ENCODE results near the gene RANBP17.

Gene RANBP17

DNA sequence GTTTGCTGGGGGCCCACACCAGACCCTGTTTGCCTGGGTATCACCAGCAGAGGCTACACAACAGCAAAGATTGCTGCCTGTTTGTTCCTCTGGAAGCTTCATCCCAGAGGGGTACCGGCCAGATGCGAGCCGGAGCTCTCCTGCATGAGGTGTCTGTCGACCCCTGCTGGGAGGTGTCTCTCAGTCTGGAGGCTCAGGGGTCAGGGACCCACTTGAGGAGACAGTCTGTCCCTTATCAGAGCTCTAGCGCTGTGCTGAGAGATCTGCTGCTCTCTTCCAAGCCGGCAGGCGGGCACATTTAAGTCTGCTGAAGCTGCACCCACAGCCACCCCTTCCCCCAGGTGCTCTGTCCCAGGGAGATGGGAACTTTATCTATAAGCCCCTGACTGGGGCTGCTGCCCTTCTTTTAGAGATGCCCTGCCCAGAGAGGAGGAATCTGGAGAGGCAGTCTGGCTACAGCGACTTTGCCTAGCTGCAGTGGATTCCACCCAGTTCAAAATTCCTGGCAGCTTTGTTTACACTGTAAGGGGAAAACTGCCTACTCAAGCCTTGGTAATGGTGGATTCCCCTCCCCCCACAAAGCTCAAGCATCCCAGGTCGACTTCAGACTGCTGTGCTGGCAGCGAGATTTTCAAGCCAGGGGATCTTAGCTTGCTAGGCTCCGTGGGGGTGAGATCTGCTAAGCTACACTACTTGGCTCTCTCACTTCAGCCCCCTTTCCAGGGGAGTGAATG lies 241.2 kb downstream of the RANBP17 start:
- no peak for DNase-seq

GRCh38 chr5:171107669-171108068 lies 245.9 kb downstream of the RANBP17 start:
- no peak for DNase-seq

GRCh38 chr5:171115519-171115918 lies 253.7 kb downstream of the RANBP17 start:
- DNase-seq: no peak

- no peak for DNase-seq
These were observed 254.9 kb downstream of the RANBP17 start for GRCh38 chr5:171116719-171117118.

DNA sequence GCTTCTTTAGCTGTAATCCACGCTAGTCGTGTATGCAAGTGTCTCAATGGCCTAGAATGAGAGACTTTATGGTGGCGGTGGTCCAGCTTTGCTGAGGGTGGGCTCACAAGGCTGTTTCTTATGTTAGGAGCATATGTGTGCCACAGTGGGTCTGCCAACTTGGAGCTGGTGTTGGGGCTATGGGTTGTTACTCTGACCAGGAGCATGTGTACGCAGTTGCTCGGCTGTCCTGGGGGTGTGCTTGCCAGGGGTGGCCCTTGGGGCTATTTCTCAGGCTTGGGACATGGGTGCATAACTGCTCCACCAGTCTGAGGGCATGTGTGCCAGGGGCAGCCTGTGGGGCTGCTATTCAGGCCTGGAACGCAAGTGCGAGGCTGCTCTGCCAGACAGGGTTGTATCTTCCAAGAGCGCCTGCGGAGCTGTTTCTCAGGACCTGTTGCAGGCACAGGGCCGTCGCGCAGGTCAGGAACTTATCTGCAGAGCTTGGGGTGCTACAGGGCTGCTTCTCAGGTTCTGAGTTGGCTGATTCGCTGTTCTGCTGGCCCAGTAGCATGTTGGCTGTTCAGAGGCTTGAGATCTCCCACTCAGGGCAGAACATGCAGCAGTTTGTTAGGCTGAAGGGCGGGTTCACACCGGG lies 259.3 kb downstream of the RANBP17 start:
- no peak for DNase-seq

DNA sequence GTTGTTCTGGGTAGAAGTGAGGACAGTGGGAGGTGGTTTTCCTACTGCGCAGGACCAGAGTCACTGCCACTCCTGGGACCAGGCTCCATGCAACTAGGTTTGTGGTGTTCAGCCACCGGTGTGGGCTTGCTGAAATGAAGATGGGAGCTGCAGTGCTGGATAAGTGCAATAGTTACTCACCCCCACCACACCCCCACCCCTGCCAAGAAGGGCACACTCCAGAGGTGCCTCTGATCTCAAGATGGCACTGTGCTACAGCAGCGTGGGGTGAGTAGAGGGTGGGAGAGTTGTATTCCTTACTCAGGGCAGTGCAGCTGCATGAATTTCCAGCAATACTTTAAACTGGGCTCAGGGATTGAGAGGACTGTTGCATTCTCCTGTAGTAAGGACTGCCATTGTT lies 259.8 kb downstream of the RANBP17 start:
- no peak for DNase-seq

GRCh38 chr5:171122372-171122771 lies 260.6 kb downstream of the RANBP17 start:
- DNase-seq: no peak

DNA sequence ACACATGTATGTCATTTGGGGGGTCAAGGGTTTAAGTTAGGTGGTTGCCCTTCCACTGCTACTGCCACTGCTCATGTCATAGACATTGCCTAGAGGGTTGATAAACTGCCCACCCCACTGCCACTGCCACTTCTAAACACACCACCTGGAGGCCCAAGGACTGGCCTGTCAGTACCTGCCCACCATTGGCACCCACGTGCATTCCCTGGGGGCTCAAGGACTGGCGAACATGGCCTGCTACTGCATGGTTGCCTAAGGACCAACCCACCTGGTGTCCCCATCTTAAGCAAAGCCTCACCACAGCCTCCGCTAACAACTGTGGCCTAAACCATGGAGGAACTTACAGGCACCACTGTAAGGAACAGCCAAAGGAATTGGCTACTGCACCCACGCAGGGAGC lies 261.6 kb downstream of the RANBP17 start:
- no peak for DNase-seq

DNA sequence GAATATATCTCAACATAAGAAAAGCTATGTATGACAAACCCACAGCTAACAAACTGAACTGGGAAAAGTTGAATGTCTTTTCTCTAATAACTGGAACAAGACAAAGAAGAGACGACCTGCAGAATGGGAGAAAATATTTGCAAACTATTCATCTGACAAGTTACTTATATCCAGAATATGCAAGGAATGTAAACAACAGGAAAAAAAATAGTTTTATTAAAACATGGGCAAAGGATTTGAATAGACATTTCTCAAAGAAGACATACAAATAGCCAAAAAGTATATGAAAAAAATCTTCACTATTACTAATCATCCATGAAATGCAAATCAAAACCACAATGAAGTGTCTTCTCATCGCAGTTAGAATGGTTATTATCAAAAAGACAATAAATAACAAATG lies 265.5 kb downstream of the RANBP17 start:
- DNase-seq: no peak

GRCh38 chr5:171128136-171128535 lies 266.3 kb downstream of the RANBP17 start:
- no peak for DNase-seq

GRCh38 chr5:171129308-171129707 lies 267.5 kb downstream of the RANBP17 start:
- DNase-seq: no peak

DNA sequence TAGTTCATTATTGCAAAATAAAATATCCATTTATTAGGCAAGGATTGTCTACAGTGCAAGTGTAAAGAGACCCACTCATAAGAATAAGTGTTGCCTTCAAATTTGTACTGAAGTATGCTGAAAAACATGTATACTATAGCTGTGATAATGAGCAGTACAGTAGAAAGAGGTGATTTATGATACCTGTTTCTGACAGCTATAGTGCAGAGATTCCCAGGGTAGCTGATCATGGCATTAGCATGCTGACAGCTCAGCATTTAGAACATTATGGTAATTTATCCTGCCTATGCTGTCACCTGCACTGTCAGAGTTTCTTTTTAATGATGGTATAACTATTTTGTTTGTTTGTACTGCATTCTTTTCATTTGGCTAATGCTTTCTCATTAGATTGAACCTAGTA lies 269.7 kb downstream of the RANBP17 start:
- DNase-seq: no peak

DNA sequence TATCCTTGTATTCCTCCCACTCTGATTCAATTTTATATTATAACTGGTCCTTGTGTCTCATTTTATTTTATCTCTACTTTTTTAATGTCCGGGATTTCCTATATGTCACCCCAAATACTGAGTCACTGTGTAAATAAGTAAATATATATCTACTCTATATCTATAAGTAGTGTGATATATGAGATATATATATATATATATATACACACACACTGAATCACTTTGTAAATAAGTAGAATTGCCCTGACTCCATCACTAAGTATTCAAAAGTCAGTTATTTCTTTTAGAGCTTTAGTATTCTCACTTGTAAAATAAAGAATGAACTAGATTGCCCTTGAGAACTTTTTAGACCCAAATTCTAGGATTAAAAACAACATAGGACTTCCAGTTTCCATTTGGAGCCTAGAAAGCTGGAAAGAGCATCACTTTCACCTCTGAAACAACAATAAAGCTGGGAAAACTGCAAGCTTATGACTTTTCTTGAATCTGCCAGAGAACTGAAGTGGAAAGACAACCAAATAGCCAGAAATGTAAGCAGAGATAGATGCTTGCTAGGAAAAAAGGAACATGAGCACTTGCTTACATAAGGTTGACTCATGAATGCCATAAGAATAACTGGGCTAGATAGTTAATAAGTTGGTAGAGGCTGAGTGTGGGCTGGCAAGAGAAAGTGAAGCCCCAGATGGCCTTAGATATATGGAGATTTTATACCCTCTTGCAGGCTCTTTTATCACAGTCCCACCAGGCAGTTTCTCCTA lies 276.1 kb downstream of the RANBP17 start:
- DNase-seq: no peak

DNA sequence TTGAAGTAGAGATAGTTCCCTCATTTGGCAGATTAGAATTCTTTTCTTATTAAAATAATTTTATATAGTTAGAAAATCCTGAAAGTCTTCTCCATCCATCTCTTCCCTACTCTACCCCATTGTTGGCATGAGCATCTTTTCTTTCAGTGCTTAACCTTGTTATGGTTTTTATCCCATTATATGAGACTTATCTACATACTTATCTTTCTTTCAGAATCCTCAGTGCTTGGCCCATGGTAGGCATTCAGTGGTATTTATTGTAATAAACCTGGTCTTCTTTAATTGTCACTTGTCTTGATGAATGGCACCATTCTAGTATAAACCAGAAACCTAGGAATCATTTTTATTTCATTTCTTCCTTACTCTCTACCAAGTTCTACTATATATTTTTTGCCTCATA lies 277.4 kb downstream of the RANBP17 start:
- DNase-seq: no peak

- no peak for DNase-seq
These were observed 280.8 kb downstream of the RANBP17 start for GRCh38 chr5:171142617-171143016.

- DNase-seq: no peak
These were observed 281.4 kb downstream of the RANBP17 start for GRCh38 chr5:171143171-171143570.

DNA sequence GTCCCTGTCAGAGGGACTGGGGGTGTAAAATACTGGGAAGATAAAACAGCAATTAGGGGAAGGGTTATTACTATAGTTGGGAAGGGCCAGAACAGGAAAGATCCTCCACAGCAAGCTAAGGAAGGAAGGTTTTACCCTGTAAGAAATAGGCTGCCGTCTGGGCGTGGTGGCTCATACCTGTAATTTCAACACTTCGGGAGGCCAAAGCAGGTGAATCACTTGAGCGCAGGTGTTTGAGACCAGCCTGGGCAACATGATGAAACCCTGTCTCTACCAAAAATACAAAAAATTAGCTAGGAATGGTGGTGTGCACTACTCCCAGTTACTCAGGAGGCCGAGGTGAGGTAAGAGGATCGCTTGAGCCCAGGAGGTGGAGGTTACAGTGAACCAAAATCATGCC lies 282.1 kb downstream of the RANBP17 start:
- DNase-seq: no peak

DNA sequence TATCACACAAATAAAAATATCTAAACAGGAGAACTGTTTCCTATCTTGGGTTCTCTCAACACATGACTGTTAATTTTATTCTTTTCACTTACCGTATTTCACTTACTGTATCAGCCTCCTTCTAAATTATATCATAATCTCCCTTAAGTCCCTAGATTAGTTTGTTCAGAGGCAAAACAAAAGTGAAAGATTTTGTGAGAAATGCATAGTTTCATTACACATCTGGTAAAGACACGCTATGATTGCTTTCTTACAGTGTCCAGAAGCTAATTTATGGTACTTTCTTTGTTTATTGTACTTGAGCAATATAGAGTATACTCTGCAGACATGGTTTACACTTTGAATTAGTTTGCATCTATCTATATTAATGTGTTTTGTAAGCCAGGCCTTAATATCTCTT lies 287.5 kb downstream of the RANBP17 start:
- DNase-seq: no peak

DNA sequence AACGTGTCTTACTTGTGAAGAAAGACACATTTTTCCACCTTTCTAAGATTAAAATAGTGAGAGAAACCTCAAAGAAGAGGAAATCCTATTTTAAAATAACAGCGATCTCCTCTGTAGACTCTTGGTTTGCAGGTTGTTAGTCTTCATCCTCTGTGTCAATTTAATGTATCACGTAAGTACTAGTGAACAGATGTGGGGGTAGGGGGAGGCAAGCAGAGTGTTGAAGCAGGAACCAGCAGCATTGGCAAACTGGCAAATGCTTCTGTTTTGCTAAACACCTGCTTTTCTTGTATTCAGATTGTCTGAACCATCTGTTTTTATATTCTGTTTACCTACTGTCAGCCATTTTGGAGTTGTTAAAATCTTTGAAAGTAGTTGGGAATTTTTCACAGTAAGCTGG lies 288.0 kb downstream of the RANBP17 start:
- no peak for DNase-seq

- no peak for DNase-seq
These were observed 290.6 kb downstream of the RANBP17 start for GRCh38 chr5:171152382-171152781.

DNA sequence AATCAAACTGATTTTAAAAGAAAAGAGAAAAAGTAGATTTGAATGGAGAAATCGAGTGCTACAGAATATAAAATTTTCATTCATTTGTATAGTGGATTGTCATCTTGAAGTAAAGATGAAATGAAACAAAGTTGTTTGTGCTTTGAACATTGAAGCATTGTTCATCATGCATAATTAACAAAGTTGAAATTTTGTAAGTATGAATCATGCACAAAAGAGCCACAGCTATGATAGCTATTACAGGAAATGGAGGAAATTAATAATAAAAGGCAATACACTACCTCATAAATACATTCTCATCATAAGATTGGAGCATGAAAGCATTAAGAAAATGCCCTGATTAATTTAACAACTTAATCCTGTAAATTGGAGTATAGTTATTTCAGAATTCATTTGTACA lies 293.8 kb downstream of the RANBP17 start:
- DNase-seq: no peak

DNA sequence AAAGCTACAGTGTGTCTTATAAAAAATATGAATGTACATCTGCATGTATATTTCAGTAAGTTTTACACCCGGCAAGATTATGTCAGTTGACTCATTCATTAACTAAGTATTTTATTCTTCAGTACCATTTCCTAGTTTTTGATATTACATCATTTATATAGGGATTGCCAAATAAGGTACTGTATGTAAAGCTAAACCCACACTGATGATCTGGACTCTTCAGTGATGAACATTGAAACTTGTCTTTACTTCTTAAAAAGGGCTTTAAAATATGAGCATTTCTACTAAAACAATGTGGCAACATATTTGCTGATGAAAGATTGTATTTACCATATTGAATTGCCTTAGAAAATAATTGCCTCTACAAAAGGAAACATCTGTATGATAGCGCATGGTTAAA lies 295.5 kb downstream of the RANBP17 start:
- DNase-seq: no peak

GRCh38 chr5:171157775-171158174 lies 296.0 kb downstream of the RANBP17 start:
- DNase-seq: no peak

DNA sequence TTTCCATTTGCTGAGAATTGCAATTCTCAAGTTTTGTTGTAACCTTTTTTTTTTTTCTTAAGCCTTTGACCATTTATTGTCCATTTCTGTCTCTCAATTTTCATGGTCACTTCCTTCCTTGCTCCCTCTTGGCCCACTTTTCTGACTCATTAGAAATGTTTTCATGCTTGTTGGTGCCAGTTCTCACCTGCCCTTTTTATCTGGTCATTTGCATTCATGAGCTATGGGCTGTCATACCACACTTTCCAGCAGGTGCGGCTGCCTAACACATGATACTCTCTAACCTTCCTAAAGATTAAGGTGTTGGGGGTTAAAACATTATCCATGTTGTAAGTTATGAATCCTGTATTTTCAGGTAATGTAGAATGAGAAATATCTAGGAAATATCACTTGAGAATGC lies 296.8 kb downstream of the RANBP17 start:
- DNase-seq: no peak

Measured in stimulated activated CD8-positive, alpha-beta memory T cell treated with anti-CD3 and anti-CD28 coated beads, Interleukin-4, amount 100 ng/mL, for 48 hours (primary cell).